Measurements from ENCODE around the gene MOGAT1.
"Not testable (repeated sequence)": the region's sequence is repeated elsewhere in the genome, so short reads cannot be mapped to it uniquely, and the experiment has no call there.

Gene MOGAT1

DNA sequence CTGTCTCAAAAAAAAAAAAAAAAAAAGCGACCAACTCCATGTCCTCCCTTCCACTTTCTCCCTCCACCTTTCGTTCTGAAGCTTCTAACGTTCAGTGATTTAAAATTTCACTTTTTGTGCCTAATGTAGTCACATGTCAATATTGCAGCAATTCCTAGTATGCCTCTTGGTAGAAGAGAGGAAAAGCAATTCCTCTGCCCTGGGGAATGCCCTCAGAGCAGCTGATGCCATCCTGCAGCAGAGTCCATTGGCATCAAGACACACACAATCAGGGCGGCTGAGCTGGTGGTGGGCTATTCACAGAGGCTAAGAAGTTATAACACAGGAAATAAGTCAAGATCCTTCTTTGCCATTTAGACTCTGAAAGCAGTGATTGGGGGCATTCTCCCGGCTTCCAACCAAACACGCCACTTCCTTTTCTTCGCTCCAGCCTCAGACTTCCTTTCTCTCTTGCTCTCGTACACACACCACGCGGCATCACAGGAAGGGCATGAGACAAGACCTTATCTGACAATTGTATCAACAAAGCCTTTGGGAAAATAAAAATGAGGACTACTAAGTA lies 71.9 kb downstream of the MOGAT1 start:
- DNase-seq (ENCODE audit: low spot score): no peak

- DNase-seq (ENCODE audit: low spot score): no peak
These were observed 74.5 kb downstream of the MOGAT1 start for GRCh38 chr2:222745836-222746559.

- DNase-seq (ENCODE audit: low spot score): no peak
These were observed 76.2 kb downstream of the MOGAT1 start for GRCh38 chr2:222747526-222748160.

GRCh38 chr2:222750533-222750932 lies 79.1 kb downstream of the MOGAT1 start:
- DNase-seq (ENCODE audit: low spot score): no peak

DNA sequence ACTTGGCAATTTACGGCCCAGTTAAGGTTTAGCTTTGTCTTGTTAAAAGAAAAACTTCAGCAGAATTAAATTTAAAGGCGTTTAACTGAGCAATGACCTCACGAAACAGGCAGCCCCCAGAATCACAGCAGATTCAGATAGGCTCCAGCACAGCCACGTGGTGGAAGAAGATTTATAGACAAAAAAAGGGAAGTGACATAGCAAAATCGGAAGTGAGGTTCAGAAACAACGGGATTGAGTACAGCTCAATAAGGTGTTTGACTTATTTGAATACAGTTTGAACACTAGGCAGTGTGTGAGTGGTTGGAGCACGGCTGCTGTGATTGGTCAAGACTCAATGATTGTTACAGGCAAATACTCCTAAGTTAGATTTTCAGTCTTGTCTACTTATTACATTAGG lies 79.8 kb downstream of the MOGAT1 start:
- DNase-seq (ENCODE audit: low spot score): no peak

DNA sequence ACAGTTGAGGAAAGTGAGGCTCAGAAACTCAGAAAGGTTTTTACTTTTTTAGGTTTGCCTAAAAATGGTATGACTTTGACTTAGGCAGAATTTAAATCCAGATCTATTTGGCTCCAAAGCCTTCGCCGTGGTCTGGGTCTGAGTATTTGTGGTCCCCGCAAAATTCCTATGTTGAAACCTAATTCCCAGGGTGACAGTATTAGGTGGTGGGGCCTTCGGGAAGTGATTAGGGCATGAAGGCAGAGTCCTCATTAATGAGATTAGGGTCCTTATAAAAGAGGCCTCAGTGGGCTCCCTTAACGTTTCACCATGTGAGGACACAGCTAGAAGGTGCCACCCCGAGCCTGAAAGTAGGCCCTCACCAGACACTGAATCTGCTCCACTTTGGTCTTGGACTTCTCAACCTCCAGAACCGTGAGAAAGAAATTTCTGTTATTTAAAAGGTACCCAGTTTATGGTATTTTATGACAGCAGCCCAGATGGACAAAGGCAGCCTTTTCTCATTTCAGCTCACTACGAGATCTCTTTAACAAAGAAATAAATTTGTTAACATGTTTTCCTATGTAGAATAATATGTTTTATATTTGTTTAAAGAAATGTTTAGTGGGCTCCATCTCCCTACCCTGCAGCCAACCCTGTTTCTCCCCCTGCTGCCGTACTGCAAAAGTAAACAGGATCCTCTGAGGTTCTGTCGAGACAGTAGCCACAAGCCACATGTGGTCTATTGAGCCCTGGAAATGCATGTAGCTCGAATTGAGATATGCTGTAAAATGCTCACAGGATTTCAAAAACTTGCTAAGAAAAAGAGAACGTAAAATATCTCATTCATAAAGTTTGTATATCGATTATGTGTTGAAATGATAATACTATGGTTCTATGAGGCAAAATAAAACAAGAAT lies 80.6 kb downstream of the MOGAT1 start:
- no peak for DNase-seq (ENCODE audit: low spot score)

DNA sequence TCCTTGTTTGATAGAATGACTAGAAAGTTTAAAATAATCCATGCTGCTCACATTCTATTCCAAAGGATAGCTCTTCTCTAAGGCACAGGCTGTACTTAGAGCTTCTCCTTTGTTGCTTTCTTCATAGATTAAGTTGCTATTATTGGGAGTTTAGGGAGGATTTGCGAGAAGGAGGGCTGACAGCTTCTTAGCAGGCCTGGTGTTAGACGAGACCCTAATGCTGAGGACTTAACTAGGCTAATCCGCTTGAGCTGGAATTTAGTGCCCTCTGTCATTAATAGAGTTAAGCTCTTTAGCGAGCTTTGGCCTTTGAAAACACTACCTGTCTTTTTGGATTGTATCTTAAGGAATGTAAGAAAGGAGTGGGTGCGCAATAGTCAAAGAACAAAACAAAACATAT lies 81.3 kb downstream of the MOGAT1 start:
- peak; percentile 61 for DNase-seq (ENCODE audit: low spot score)

DNA sequence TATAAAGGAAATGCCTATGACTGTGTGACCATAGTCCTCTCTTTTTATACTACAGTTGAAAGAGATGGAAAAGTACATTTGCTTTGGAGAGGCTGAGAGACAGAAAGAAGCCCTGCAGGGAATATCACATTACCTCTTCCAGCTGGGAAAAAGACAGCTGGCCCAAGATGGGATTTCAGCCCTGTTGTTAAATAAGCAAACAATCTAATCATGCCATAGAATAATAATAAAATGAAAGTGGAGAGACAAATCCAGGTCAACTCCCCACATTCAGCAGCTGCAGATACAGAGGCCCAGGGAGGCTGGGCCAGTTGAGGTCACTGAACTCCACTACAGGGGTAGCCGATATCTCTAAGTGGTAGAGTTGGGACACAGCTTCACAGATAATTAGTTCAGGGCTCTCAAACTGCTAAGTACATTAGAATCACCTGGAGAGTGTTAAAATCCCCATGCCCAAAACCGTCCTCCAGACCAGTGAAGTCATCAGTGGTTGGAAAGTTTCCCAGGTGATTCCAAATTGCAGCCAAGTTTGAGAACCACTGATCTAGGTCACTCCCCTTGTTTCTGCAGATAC lies 81.9 kb downstream of the MOGAT1 start:
- DNase-seq (ENCODE audit: low spot score): no peak

DNA sequence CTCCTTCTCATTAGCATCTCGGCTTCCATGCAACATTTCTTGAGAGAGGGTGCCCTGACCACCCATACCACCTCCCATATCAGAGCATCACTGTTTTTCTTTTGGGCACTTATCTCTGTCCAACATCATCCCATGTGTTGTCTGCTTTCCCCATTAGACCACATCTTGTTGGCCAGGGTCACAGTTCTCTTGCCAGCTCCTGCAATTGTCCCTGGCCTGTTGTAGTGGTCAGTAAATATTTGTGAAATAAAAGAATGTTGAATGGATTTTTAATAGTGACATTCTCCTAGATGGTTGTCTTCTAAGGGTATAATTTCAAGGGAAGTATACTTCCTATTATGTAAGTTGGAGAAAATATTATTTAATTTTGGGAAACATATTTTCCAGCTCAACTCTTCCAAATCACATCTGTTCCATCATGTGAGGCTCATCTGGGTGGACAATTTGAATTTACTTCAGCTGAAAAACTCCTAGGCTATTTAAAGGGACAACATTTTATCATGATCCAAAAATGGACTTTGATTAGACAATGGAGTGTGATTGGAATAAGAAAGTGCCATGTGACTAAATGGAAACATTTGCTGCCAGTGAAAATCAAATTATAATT lies 83.0 kb downstream of the MOGAT1 start:
- no peak for DNase-seq (ENCODE audit: low spot score)

DNA sequence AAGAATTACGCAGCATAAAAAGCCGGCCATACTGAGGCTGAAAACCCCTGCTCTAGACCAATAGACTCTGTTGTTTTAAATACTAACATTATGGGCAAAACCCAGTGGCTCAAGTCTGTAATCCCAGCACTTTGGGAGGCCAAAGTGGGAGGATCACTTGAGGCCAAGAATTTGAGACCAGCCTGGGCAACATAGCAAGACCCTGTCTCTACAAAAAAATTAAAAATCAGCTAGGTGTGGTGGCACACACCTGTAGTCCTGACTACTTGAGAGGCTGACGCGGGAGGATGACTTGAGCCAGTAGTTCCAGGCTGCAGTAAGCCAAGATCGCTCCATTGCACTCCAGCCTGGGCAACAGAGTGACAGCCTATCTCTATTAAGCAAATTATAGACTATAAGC lies 84.1 kb downstream of the MOGAT1 start:
- DNase-seq (ENCODE audit: low spot score): not testable (repeated sequence)

DNA sequence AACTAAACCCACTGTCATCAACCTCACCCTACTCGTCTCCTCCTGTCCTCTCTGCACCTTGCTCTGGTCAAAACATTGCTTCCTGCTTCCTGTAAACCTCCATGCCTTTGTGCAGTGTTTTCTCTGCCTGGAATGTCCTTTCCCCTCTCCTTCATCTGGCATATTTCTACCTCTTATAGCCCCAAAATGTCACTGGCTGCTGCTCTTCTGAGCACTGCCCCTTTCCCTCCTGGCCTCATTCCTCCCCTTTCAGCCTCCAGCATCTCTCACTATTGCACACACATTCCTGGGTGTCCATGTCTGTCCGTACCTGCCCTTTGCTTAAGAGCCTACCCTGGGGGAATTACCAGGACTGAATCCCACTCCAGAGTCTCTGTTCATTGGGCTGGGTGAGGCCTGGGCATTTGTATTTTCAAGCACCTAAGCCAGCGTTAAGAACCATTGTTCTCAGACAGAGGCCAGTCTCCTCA lies 84.9 kb downstream of the MOGAT1 start:
- DNase-seq (ENCODE audit: low spot score): no peak

DNA sequence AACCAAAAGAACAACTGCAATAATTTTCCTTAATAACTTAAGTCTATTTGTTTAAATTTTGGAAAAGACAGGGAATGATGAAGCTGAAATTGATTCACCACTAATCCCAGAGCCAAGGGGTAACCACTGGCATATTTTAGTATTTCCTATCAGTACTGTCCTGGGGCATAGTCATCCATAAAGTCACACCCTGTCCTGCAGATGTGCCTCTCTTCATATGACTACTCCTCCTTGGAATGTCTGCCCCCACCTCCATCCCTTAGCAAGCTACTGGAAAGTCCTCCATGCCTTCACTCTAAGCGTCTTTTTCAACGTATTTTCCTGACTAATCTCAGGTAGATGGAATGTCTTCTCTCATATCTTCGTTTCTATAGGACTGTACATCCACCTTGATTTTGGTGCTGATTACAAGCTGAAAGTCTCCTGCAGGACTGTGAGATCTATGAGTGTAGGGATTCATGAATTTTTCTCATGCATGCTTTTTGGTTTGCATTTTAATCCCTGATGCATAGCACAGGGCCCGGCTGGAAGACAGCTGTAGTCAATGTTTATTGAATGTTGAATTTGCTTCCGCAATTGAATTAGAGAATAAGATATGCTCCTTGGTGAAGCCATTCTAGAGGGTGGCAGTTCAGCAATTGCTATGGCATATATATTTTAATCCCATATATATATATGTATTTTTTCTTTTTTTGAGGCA lies 85.6 kb downstream of the MOGAT1 start:
- no peak for DNase-seq (ENCODE audit: low spot score)

All from ecto neural progenitor cell (in vitro differentiated cells).